Lower lobe of right lung (tissue), 2 donors: ENCODE measurements around the gene CDH5. TPM values are rescaled to one million over a fixed set of nuclear protein-coding genes. Genes with fewer than 3 reads are reported as not detected.

Experiments used
- ATAC-seq, 2 donors: fragments of 200-7000 bp; cut with Tn5 transposase; one replicate each; pipeline ENCODE4 v1.9.1; 2020 to 2022; ENCODE audit warnings: mild to moderate bottlenecking in 2 of 2, moderate library complexity in 2 of 2
- DNase-seq: peaks from one replicate; pipeline ENCODE4 v3.0.0-alpha.2; 2020
- H3K27ac ChIP-seq: fragments of 200-600 bp; one replicate; pipeline ENCODE4 v1.8.0; 2022
- H3K27me3 ChIP-seq: fragments of 200-600 bp; one replicate; pipeline ENCODE4 v1.8.0; 2022; ENCODE audit warnings: low read depth
- H3K36me3 ChIP-seq: fragments of 200-600 bp; one replicate; pipeline ENCODE4 v1.8.0; 2022; ENCODE audit warnings: mild to moderate bottlenecking
- H3K4me1 ChIP-seq: fragments of 200-600 bp; one replicate; pipeline ENCODE4 v1.8.0; 2022
- H3K4me3 ChIP-seq: fragments of 200-600 bp; one replicate; pipeline ENCODE4 v1.8.0; 2022; ENCODE audit warnings: mild to moderate bottlenecking
- H3K9me3 ChIP-seq: fragments of 200-600 bp; one replicate; pipeline ENCODE4 v1.8.0; 2022
- intact Hi-C: fragments of 100-400 bp; cut with DNase I; formaldehyde crosslinking; loops from one replicate; pipeline ENCODE4 v1.11.0; 2022
- long read RNA-seq: library from polyadenylated mRNA; unstranded; transcript quantifications from one replicate; pipeline ENCODE4 v2.0.0, GENCODE V29; 2021
- total RNA-seq: library from RNA; stranded (reverse); fragmentation: NEBNext Ultra II Directional; extraction: Animal tissue kit (Norgen Biotek cat#: 25700); gene quantifications from one replicate; pipeline ENCODE4 v1.2.1, GENCODE V29; 2021
- TF ChIP-seq, protein P1 (sequence below): fragments of 200-600 bp; IDR thresholded peaks from one replicate; pipeline ENCODE4 v1.8.0; 2022; ENCODE audit warnings: antibody characterized with exemption, mild to moderate bottlenecking
- donor health status: DM: no; HTN: yes; CAD: no; lungs with severe emphysema.

CDH5 gene, protein sequence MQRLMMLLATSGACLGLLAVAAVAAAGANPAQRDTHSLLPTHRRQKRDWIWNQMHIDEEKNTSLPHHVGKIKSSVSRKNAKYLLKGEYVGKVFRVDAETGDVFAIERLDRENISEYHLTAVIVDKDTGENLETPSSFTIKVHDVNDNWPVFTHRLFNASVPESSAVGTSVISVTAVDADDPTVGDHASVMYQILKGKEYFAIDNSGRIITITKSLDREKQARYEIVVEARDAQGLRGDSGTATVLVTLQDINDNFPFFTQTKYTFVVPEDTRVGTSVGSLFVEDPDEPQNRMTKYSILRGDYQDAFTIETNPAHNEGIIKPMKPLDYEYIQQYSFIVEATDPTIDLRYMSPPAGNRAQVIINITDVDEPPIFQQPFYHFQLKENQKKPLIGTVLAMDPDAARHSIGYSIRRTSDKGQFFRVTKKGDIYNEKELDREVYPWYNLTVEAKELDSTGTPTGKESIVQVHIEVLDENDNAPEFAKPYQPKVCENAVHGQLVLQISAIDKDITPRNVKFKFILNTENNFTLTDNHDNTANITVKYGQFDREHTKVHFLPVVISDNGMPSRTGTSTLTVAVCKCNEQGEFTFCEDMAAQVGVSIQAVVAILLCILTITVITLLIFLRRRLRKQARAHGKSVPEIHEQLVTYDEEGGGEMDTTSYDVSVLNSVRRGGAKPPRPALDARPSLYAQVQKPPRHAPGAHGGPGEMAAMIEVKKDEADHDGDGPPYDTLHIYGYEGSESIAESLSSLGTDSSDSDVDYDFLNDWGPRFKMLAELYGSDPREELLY
- total RNA-seq: 128 TPM
- long read RNA-seq, full-length matches to known transcripts: 33 of 174 reads
- long read RNA-seq, partial matches to known transcripts: 134 of 174 reads
- long read RNA-seq, other reads (novel, unspliced or antisense): 7 of 174 reads

GRCh38 chr16:66366433-66367299 lies at the start of gene CDH5:
TSS of gene CDH5 (plus strand) at chr16:66366691. CDS start at chr16:66379338, 12,647 bp downstream.
- H3K4me1 ChIP-seq: peaks cover 57% of the 10 kb centered on the region
- H3K4me3 ChIP-seq: peak within 1 kb of the TSS; percentile 63
- H3K27me3 ChIP-seq: peaks cover 5% of the 10 kb centered on the region
- H3K27ac ChIP-seq: peak within 1 kb of the TSS; percentile 84
- H3K36me3 ChIP-seq: no peaks in the 10 kb centered on the region
- ATAC-seq (peak; percentile 36 to 39), DNase-seq (peak; percentile 69)
- TF ChIP-seq, protein P1, sequence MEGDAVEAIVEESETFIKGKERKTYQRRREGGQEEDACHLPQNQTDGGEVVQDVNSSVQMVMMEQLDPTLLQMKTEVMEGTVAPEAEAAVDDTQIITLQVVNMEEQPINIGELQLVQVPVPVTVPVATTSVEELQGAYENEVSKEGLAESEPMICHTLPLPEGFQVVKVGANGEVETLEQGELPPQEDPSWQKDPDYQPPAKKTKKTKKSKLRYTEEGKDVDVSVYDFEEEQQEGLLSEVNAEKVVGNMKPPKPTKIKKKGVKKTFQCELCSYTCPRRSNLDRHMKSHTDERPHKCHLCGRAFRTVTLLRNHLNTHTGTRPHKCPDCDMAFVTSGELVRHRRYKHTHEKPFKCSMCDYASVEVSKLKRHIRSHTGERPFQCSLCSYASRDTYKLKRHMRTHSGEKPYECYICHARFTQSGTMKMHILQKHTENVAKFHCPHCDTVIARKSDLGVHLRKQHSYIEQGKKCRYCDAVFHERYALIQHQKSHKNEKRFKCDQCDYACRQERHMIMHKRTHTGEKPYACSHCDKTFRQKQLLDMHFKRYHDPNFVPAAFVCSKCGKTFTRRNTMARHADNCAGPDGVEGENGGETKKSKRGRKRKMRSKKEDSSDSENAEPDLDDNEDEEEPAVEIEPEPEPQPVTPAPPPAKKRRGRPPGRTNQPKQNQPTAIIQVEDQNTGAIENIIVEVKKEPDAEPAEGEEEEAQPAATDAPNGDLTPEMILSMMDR: no peak
- H3K9me3 ChIP-seq: no peaks in the 10 kb centered on the region
- intact Hi-C loops: no loop called here

DNA sequence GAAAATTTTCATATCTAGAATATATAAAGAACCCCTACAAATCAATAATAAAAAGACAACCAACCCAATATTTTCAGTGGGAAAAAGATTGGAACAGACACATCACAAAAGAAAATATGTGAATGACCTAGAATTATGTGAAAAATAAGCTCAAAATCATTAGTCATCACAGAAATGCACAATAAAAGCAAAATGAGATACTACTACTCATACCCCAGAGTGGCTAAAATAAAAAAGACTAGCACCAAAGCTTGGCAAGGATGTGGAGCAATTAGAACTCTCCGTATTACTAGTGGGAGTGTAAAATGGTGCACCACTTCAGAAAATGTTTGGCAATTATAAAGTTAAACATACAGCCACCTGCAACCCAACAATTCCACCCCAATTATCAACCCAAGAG lies 48.0 kb upstream of the CDH5 start:
- TF ChIP-seq, protein P1: no peak
- intact Hi-C loops: no loop called here

GRCh38 chr16:66320774-66321173 lies 45.7 kb upstream of the CDH5 start:
- Histone ChIP-seq H3K4me3 (no peak overlapping the region), H3K9me3 (no peaks in the 10 kb centered on the region), H3K4me1 (peaks cover under 1% of the 10 kb centered on the region), H3K27me3 (no peaks in the 10 kb centered on the region), H3K27ac (no peak overlapping the region), H3K36me3 (no peaks in the 10 kb centered on the region)
- intact Hi-C loops: no loop called here
- TF ChIP-seq, protein P1: no peak
- DNase-seq (no peak), ATAC-seq (no peak)

More for the DNA sequence above, 48.0 kb upstream of the CDH5 start:
- no peak for DNase-seq
- Histone ChIP-seq H3K4me3 (no peak overlapping the region), H3K27me3 (no peaks in the 10 kb centered on the region), H3K36me3 (no peaks in the 10 kb centered on the region), H3K27ac (no peak overlapping the region), H3K9me3 (no peaks in the 10 kb centered on the region), H3K4me1 (peaks cover 11% of the 10 kb centered on the region)
- ATAC-seq: no peak

GRCh38 chr16:66322174-66322573 lies 44.3 kb upstream of the CDH5 start:
- intact Hi-C loops: no loop called here
- Histone ChIP-seq H3K4me1 (peaks cover 14% of the 10 kb centered on the region), H3K27ac (no peak overlapping the region), H3K36me3 (no peaks in the 10 kb centered on the region), H3K4me3 (no peak overlapping the region), H3K9me3 (no peaks in the 10 kb centered on the region), H3K27me3 (no peaks in the 10 kb centered on the region)
- ATAC-seq: no peak
- TF ChIP-seq, protein P1: no peak
- DNase-seq: no peak
